GM10266 (cell line): ENCODE data around the gene CDH11.

Experiments used
- DNase-seq: peaks from one replicate; pipeline ENCODE4 v3.0.0; 2012; ENCODE audit errors: extremely low spot score
- TF ChIP-seq, protein P1 (sequence below): IDR thresholded peaks from 2 replicates; pipeline ENCODE4 v1.5.1; 2012; ENCODE audit warnings: mild to moderate bottlenecking, low read depth; ENCODE audit not compliant: control insufficient read depth, insufficient read depth; ENCODE audit errors: missing control alignments

CDH11 gene, protein sequence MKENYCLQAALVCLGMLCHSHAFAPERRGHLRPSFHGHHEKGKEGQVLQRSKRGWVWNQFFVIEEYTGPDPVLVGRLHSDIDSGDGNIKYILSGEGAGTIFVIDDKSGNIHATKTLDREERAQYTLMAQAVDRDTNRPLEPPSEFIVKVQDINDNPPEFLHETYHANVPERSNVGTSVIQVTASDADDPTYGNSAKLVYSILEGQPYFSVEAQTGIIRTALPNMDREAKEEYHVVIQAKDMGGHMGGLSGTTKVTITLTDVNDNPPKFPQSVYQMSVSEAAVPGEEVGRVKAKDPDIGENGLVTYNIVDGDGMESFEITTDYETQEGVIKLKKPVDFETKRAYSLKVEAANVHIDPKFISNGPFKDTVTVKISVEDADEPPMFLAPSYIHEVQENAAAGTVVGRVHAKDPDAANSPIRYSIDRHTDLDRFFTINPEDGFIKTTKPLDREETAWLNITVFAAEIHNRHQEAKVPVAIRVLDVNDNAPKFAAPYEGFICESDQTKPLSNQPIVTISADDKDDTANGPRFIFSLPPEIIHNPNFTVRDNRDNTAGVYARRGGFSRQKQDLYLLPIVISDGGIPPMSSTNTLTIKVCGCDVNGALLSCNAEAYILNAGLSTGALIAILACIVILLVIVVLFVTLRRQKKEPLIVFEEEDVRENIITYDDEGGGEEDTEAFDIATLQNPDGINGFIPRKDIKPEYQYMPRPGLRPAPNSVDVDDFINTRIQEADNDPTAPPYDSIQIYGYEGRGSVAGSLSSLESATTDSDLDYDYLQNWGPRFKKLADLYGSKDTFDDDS

DNA sequence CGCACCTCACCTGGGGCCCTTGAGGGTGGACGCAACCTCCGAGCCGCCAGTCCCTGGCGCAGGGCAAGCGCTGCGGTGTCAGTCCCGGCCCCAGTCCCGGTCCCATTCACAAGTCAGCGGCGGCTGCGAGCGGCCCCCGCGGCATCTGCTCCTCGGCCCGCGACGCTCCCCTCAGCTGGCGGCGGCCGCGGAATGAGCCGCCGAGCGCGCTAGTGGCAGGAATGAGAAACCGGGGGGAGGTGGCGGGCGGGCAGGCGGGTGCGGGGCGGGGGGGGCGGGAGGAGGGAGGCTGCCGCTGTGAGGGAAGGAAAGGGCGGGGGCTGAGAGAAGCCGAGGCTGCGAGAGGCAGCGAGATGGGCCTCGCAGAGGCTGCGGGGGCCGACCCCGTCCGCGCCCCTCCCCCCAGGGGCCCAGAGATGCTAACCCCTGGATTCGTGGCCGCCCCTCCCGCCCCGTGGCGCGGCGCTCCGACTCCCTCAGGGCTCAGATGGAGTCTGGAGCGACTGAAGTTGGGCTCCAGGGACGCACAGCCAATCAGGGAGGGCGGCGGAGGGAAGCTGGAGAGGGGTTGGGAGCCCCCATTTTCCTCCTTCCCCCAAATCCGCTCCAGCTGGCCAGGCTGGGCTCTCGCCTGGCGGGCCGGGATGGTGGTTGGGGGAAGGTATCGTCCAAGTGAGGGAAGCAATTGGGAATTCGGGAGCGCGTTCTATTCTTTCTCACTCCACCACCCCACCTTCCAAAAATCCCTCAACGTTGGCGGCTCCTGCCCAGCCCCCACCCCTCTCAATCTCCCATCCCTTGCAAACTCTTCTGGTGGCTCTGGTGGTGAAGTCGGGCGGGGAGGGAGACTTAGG, at the start of gene CDH11:
Gene CDH11 (minus strand): TSS at position 194 of the 854 bp plus-strand sequence. CDS start 117,194 bp downstream, outside the sequence.
- TF ChIP-seq, protein P1, sequence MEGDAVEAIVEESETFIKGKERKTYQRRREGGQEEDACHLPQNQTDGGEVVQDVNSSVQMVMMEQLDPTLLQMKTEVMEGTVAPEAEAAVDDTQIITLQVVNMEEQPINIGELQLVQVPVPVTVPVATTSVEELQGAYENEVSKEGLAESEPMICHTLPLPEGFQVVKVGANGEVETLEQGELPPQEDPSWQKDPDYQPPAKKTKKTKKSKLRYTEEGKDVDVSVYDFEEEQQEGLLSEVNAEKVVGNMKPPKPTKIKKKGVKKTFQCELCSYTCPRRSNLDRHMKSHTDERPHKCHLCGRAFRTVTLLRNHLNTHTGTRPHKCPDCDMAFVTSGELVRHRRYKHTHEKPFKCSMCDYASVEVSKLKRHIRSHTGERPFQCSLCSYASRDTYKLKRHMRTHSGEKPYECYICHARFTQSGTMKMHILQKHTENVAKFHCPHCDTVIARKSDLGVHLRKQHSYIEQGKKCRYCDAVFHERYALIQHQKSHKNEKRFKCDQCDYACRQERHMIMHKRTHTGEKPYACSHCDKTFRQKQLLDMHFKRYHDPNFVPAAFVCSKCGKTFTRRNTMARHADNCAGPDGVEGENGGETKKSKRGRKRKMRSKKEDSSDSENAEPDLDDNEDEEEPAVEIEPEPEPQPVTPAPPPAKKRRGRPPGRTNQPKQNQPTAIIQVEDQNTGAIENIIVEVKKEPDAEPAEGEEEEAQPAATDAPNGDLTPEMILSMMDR, result no peak
- no peak for DNase-seq

DNA sequence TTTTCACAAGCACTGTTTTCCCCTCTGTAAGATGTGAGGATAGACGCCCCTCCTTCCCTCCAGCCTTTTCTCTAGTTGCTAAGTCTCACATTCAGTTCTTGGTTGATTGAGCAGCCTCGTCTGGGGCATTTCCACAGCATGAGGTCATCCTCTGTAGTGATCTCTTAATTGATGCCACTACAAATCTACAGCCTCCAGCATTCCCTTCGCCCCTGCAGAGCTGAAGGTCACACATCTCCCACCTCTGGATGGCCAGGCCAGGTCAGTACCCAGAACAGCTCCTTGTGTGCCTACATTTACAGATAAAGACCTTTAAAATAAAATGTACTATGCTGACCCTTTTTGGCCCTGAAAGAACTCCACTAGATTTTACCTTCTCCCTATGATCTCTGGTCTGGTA, 32.5 kb upstream of the CDH11 start:
- TF ChIP-seq, protein P1, result no peak
- DNase-seq, result no peak

DNA sequence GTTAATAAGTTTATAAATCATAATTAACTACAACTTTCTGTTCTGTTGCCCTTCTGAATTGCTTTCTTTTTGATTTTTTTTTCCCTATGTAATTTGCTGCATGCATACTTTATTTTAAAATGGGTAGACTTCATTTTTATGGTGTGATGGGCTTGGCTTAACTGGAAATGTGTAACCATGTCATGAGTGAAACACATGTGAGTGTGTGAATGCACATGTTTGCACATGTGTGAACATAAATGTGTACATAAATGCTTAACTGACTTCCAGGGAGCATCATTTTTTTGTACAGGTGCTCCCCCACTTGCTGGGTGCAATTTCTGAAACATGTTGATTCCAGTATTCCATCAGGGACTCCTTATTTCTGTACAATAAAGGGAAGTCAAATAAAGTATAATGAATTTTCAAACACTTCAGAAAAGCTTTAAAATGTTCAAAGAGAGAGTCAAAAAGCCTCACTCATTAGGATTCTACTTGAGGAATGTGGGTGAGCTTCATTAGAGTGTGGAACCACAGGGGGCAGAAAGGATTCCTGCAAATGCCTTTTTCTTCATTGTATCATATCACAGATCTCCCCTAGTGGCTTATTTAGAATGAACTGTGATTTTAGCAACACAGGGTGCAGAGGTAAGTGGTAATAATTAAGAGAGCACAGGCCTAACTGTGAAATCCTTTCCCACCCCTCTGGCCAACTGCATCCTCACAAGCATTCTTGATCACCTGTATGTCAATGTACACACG, 31.7 kb upstream of the CDH11 start:
- TF ChIP-seq, protein P1, result no peak
- no peak for DNase-seq

DNA sequence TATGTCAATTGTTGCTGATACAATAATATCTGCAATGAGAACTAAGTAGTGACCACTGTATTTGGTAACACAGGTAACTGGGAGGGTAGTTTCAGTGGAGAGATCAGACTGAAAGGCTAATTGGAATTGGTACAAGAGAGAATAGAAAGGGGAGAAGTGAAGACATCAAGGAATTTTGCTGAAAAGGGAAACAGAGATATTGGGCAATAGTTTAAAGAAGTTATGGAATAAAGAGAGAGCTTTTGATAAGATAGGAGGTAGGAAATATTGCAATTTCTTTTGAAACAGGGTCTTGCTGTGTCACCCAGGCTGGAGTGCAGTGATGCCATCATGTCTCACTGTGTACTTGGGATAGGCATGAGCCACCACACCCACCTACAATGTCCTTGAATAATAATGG, 26.9 kb upstream of the CDH11 start:
- DNase-seq, result no peak

DNA sequence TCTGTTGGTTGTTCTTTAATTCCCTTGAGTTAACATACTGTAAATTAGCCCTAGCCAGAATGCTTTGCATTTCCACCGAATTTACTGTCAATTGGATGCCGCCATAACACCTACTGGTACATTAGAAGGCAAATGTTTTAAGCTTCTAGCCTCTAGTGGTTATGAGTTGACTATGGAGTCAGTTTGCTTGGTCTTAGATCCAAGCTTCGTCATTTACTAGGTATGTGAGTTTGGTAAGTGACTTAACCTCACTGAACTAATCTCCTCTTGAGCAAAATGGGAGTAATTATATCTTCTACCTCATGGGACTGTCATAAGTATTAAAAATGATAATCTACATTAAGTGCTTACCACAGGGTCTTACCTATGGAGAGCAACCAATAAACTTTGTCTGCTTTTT, 20.4 kb upstream of the CDH11 start:
- TF ChIP-seq, protein P1, result no peak
- no peak for DNase-seq

More for the DNA sequence above, 26.9 kb upstream of the CDH11 start:
- TF ChIP-seq, protein P1, result no peak

DNA sequence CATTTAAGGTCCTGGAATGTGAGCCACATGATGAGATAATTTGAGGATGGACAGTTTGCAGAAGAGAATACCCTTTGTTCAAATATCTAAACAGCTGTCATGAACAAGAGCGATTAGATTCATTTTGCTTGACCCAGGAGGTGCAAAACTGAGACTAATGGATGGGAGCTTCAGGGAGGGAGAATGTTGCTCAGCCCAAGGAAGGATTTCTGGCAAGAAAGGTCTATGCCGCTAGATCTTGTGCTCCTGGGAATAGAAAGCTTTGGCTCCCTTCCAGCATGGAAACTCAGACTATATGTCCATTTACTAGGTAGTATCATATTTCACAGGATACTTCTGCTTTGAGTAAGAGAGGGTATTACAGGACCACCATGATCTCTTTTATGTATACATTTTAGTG, 14.8 kb upstream of the CDH11 start:
- no peak for DNase-seq
- TF ChIP-seq, protein P1, result no peak
